ENCODE results near the gene SPG7. TPM values are rescaled to one million over a fixed set of nuclear protein-coding genes. Genes with fewer than 3 reads are reported as not detected.

Gene SPG7
- total and polyA plus RNA-seq, 9 of the 15 experiments (the other 6 are each of a cell fraction or from before 2014, with no cell fraction given): 5.8 to 89.1 (median 49.4) TPM

DNA sequence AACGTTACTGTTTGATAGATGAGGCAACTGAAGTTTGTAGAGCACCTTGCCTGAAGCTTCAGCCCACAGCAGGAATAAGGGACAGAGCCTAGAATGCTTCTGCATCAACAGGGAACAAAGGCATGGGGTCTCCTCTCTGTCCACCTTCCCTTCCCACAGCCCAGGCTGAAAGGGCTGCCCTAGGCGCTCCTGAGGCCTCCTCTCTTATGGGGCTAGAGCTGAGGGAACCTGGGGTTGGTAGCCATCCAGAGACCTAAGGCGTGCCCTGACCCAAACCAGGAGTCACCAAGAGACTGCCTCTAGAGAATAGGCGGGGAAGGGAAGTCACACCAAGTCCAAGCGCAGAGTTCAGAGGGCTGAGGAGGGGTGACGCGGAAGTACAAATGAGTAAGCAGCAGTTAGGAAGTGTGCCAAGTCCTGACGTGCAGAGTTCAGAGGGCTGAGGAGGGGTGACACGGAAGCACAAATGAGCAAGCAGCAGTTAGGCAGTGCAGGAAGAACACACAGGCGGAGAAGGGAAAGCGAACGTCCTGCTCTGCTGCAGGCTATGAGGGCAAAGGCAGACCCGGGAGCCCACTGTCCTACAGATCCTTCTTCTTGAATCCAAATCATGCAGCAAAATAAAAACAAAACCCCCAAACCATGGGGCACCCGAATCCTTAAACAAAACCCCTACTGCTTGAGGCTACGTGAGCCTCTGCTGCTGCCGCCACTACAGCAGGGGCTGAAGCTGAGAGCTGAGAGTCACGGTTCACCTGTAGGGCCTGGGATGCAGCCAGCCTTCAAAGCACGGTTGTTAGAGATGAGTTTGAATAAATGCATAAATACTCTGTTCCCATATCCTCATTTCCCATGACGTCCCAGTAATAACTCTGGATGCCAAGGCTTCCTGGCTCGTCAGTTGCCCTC is 2.7 kb upstream of the SPG7 start (continued):
- peak; percentile 75 for TF ChIP-seq JUN (IDR thresholded peaks at IDR 0.05; ENCODE audit: borderline replicate concordance, low read depth, low read length)
- TF ChIP-seq JUN (CRISPR knock-in tag; IDR thresholded peaks at IDR 0.05; ENCODE audit: borderline replicate concordance): no peak
- 0 out of 2 replicates have a peak, but pooled peaks have one; percentile 33 for TF ChIP-seq MEF2A (IDR thresholded peaks at IDR 0.05; ENCODE audit: control insufficient read depth, low read depth, low read length)
- no peak for TF ChIP-seq BRF1 (IDR thresholded peaks at IDR 0.05; ENCODE audit: borderline replicate concordance, extremely low read depth, insufficient read length)
- no peak for TF ChIP-seq ETV5 (CRISPR knock-in tag; IDR thresholded peaks at IDR 0.05; ENCODE audit: low read depth)
- TF ChIP-seq MCM7 (IDR thresholded peaks at IDR 0.05): no peak
- peak; percentile 84 for TF ChIP-seq TAF9B (IDR thresholded peaks at IDR 0.05; ENCODE audit: partially characterized antibody)
- TF ChIP-seq PURB (CRISPR knock-in tag; IDR thresholded peaks at IDR 0.05; ENCODE audit: low read depth): no peak
- TF ChIP-seq NCOA6 (IDR thresholded peaks at IDR 0.05): no peak
- TF ChIP-seq GABPB1 (CRISPR knock-in tag; IDR thresholded peaks at IDR 0.05): peak; percentile 80
- TF ChIP-seq LEF1 (IDR thresholded peaks at IDR 0.05): peak; percentile 25; the same call in 1 of the 2 replicates
- TF ChIP-seq PRMT5 (CRISPR knock-in tag; IDR thresholded peaks at IDR 0.05): no peak
- no peak for TF ChIP-seq CHD4 (IDR thresholded peaks at IDR 0.05; ENCODE audit: insufficient read depth, insufficient replicate concordance, low read depth, low read length, poor library complexity, severe bottlenecking)
- TF ChIP-seq HMG20A (CRISPR knock-in tag; conservative IDR thresholded peaks at IDR 0.05): no peak
- TF ChIP-seq SMAD4 (CRISPR knock-in tag; conservative IDR thresholded peaks at IDR 0.05): peak; percentile 42; the same call in 1 of the 2 replicates
- TF ChIP-seq, protein P1, sequence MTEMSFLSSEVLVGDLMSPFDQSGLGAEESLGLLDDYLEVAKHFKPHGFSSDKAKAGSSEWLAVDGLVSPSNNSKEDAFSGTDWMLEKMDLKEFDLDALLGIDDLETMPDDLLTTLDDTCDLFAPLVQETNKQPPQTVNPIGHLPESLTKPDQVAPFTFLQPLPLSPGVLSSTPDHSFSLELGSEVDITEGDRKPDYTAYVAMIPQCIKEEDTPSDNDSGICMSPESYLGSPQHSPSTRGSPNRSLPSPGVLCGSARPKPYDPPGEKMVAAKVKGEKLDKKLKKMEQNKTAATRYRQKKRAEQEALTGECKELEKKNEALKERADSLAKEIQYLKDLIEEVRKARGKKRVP (CRISPR knock-in tag; IDR thresholded peaks at IDR 0.05): no peak
- TF ChIP-seq HDAC2 (IDR thresholded peaks at IDR 0.05): peak; percentile 17; the same call in 1 of the 2 replicates
- TF ChIP-seq FOXK2 (conservative IDR thresholded peaks at IDR 0.05 in 1 of 2, IDR thresholded peaks at IDR 0.05 in 1 of 2; ENCODE audit: low read depth in 2 of 2): peak; percentile 86 to 91
- TF ChIP-seq PHF8 (IDR thresholded peaks at IDR 0.05; ENCODE audit: borderline replicate concordance, low read length): peak; percentile 64; the same call in 1 of the 2 replicates
- TF ChIP-seq, protein P2, sequence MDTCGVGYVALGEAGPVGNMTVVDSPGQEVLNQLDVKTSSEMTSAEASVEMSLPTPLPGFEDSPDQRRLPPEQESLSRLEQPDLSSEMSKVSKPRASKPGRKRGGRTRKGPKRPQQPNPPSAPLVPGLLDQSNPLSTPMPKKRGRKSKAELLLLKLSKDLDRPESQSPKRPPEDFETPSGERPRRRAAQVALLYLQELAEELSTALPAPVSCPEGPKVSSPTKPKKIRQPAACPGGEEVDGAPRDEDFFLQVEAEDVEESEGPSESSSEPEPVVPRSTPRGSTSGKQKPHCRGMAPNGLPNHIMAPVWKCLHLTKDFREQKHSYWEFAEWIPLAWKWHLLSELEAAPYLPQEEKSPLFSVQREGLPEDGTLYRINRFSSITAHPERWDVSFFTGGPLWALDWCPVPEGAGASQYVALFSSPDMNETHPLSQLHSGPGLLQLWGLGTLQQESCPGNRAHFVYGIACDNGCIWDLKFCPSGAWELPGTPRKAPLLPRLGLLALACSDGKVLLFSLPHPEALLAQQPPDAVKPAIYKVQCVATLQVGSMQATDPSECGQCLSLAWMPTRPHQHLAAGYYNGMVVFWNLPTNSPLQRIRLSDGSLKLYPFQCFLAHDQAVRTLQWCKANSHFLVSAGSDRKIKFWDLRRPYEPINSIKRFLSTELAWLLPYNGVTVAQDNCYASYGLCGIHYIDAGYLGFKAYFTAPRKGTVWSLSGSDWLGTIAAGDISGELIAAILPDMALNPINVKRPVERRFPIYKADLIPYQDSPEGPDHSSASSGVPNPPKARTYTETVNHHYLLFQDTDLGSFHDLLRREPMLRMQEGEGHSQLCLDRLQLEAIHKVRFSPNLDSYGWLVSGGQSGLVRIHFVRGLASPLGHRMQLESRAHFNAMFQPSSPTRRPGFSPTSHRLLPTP (IDR thresholded peaks at IDR 0.05; ENCODE audit: borderline replicate concordance, extremely low read depth, insufficient read length): no peak
- TF ChIP-seq TEAD1 (CRISPR knock-in tag; IDR thresholded peaks at IDR 0.05): no peak
- TF ChIP-seq, protein P3, sequence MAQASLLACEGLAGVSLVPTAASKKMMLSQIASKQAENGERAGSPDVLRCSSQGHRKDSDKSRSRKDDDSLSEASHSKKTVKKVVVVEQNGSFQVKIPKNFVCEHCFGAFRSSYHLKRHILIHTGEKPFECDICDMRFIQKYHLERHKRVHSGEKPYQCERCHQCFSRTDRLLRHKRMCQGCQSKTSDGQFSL (CRISPR knock-in tag; IDR thresholded peaks at IDR 0.05): 0 out of 2 replicates have a peak, but pooled peaks have one; percentile 64
- TF ChIP-seq, protein P3 (tag; IDR thresholded peaks at IDR 0.05): no peak; a peak in 1 of 4 replicates
